ENCODE measurements around the gene SNRPA. TPM values are rescaled to one million over a fixed set of nuclear protein-coding genes. Genes with fewer than 3 reads are reported as not detected.

SNRPA gene
- total and polyA plus RNA-seq, 2 of the 13 experiments (the other 11 are each of a cell fraction or from before 2014, with no cell fraction given): 59.6 to 162 TPM

DNA sequence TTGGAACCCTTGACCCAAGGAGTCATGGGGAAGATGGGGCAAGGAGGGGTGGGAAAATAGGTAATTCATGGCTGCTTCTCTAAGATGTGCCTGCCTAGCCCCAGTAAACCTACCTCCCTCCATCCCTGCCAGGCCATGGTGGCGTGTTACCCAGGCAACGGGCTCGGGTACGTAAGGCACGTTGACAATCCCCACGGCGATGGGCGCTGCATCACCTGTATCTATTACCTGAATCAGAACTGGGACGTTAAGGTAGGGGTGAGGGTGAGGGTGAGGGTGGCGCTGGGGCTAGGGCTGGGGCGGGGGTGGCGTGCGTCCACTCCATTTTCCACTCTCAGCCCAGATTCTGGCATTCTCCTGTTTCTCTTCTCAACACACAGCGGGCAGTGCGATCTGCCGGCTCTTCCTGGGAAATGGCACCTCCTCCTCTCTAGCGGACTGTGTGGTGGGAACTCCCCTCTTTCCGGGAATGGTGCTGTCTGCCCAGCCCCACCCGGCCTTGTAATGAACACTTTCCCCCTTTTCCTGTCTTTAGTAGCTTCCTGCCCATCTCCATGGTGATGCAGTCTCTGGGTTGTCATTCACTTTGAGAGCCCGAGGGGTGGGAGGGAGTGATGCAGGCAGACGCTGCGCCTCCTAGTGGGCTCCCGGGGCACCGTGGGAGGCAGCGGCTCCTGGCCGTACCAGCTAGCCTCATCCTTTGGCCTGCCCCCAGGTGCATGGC is 55.6 kb downstream of the SNRPA start (continued):
- TF ChIP-seq, protein P1, sequence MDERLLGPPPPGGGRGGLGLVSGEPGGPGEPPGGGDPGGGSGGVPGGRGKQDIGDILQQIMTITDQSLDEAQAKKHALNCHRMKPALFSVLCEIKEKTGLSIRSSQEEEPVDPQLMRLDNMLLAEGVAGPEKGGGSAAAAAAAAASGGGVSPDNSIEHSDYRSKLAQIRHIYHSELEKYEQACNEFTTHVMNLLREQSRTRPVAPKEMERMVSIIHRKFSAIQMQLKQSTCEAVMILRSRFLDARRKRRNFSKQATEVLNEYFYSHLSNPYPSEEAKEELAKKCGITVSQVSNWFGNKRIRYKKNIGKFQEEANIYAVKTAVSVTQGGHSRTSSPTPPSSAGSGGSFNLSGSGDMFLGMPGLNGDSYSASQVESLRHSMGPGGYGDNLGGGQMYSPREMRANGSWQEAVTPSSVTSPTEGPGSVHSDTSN (CRISPR knock-in tag; IDR thresholded peaks at IDR 0.05): 0 out of 2 replicates have a peak, but pooled peaks have one; percentile 48
- TF ChIP-seq, protein P2, sequence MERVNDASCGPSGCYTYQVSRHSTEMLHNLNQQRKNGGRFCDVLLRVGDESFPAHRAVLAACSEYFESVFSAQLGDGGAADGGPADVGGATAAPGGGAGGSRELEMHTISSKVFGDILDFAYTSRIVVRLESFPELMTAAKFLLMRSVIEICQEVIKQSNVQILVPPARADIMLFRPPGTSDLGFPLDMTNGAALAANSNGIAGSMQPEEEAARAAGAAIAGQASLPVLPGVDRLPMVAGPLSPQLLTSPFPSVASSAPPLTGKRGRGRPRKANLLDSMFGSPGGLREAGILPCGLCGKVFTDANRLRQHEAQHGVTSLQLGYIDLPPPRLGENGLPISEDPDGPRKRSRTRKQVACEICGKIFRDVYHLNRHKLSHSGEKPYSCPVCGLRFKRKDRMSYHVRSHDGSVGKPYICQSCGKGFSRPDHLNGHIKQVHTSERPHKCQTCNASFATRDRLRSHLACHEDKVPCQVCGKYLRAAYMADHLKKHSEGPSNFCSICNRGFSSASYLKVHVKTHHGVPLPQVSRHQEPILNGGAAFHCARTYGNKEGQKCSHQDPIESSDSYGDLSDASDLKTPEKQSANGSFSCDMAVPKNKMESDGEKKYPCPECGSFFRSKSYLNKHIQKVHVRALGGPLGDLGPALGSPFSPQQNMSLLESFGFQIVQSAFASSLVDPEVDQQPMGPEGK (CRISPR knock-in tag; IDR thresholded peaks at IDR 0.05): 0 out of 2 replicates have a peak, but pooled peaks have one; percentile 23
- TF ChIP-seq AGO2 (optimal IDR thresholded peaks at IDR 0.05; ENCODE audit: low read depth, low read length) (peak; percentile 68), SKIL (CRISPR knock-in tag; IDR thresholded peaks at IDR 0.05; ENCODE audit: borderline replicate concordance) (no peak), KDM2A (CRISPR knock-in tag; IDR thresholded peaks at IDR 0.05; ENCODE audit: borderline replicate concordance, low read depth) (peak; percentile 61), SIN3A (IDR thresholded peaks at IDR 0.05; ENCODE audit: borderline replicate concordance, low read depth, low read length) (peak; percentile 33; the same call in 1 of the 2 replicates), PPARG (CRISPR knock-in tag; conservative IDR thresholded peaks at IDR 0.05) (no peak), STAG1 (CRISPR knock-in tag; IDR thresholded peaks at IDR 0.05) (peak; percentile 63), EED (CRISPR knock-in tag; IDR thresholded peaks at IDR 0.05) (no peak), CENPX (CRISPR knock-in tag; IDR thresholded peaks at IDR 0.05) (no peak), HNRNPLL (IDR thresholded peaks at IDR 0.05; ENCODE audit: low read depth, low read length, poor library complexity, severe bottlenecking) (peak; percentile 28), ZNF670 (CRISPR knock-in tag; IDR thresholded peaks at IDR 0.05; ENCODE audit: borderline replicate concordance) (no peak), ZNF773 (CRISPR knock-in tag; IDR thresholded peaks at IDR 0.05; ENCODE audit: borderline replicate concordance) (no peak), RFXAP (CRISPR knock-in tag; IDR thresholded peaks at IDR 0.05; ENCODE audit: borderline replicate concordance) (no peak; the same call in 1 of the 2 replicates), ZNF354B (CRISPR knock-in tag; IDR thresholded peaks at IDR 0.05) (no peak), SMYD3 (CRISPR knock-in tag; IDR thresholded peaks at IDR 0.05) (no peak), ZNF775 (CRISPR knock-in tag; IDR thresholded peaks at IDR 0.05; ENCODE audit: borderline replicate concordance) (no peak), YEATS4 (CRISPR knock-in tag; IDR thresholded peaks at IDR 0.05; ENCODE audit: borderline replicate concordance) (no peak), MAX (IDR thresholded peaks at IDR 0.05) (peak; percentile 40; the same call in 1 of the 2 replicates), YY1 (IDR thresholded peaks at IDR 0.05; ENCODE audit: insufficient read depth, insufficient replicate concordance, low read depth, low read length) (peak; percentile 21), MAZ (IDR thresholded peaks at IDR 0.05; ENCODE audit: borderline replicate concordance, low read depth, low read length) (peak; percentile 76), MAZ (CRISPR knock-in tag; IDR thresholded peaks at IDR 0.05; ENCODE audit: low read depth) (peak; percentile 63; the same call in 1 of the 2 replicates)

Data from HepG2 (cell line).